ENCODE measurements around the gene PRKCB.
"Not testable (repeated sequence)": the region's sequence is repeated elsewhere in the genome, so short reads cannot be mapped to it uniquely, and the experiment has no call there.

The PRKCB gene

GRCh38 chr16:24138575-24138974 lies 302.8 kb downstream of the PRKCB start:
- DNase-seq = no peak

- DNase-seq = no peak
Observed at GRCh38 chr16:24139282-24139681, 303.5 kb downstream of the PRKCB start.

GRCh38 chr16:24140730-24141129 lies 304.9 kb downstream of the PRKCB start:
- no peak for DNase-seq

- DNase-seq = no peak
Observed at GRCh38 chr16:24141466-24141865, 305.7 kb downstream of the PRKCB start.

- no peak for DNase-seq
Observed at GRCh38 chr16:24141917-24142316, 306.1 kb downstream of the PRKCB start.

GRCh38 chr16:24145927-24146326 lies 310.1 kb downstream of the PRKCB start:
- no peak for DNase-seq

- DNase-seq = no peak
Observed at GRCh38 chr16:24146518-24146917, 310.7 kb downstream of the PRKCB start.

- DNase-seq = no peak
Observed at GRCh38 chr16:24149102-24149501, 313.3 kb downstream of the PRKCB start.

- no peak for DNase-seq
Observed at GRCh38 chr16:24150282-24150681, 314.5 kb downstream of the PRKCB start.

- DNase-seq = no peak
Observed at GRCh38 chr16:24151482-24151939, 315.7 kb downstream of the PRKCB start.

- DNase-seq = not testable (repeated sequence)
Observed at GRCh38 chr16:24152048-24152447, 316.3 kb downstream of the PRKCB start.

- DNase-seq = no peak
Observed at GRCh38 chr16:24152826-24153225, 317.0 kb downstream of the PRKCB start.

GRCh38 chr16:24156777-24157176 lies 321.0 kb downstream of the PRKCB start:
- DNase-seq = no peak

- no peak for DNase-seq
Observed at GRCh38 chr16:24163935-24164334, 328.2 kb downstream of the PRKCB start.

- no peak for DNase-seq
Observed at GRCh38 chr16:24164416-24164815, 328.6 kb downstream of the PRKCB start.

GRCh38 chr16:24165273-24165672 lies 329.5 kb downstream of the PRKCB start:
- DNase-seq = no peak

- no peak for DNase-seq
Observed at GRCh38 chr16:24166661-24167528, 331.1 kb downstream of the PRKCB start.

- no peak for DNase-seq
Observed at GRCh38 chr16:24168856-24169255, 333.1 kb downstream of the PRKCB start.

- no peak for DNase-seq
Observed at GRCh38 chr16:24170407-24170806, 334.6 kb downstream of the PRKCB start.

- no peak for DNase-seq
Observed at GRCh38 chr16:24174504-24174903, 338.7 kb downstream of the PRKCB start.

GRCh38 chr16:24174957-24175356 lies 339.2 kb downstream of the PRKCB start:
- DNase-seq = no peak

GRCh38 chr16:24178496-24178895 lies 342.7 kb downstream of the PRKCB start:
- no peak for DNase-seq

- no peak for DNase-seq
Observed at GRCh38 chr16:24180451-24180850, 344.7 kb downstream of the PRKCB start.

- no peak for DNase-seq
Observed at GRCh38 chr16:24188021-24188542, 352.3 kb downstream of the PRKCB start.

Data from NCI-H1048 (cell line).